HCT116 (cell line): ENCODE data around the gene ZFHX3. TPM values are rescaled to one million over a fixed set of nuclear protein-coding genes. Genes with fewer than 3 reads are reported as not detected.

Experiments used
- ATAC-seq: fragments of 200-7000 bp; cut with Tn5 transposase; 2 replicates; pipeline ENCODE4 v1.9.1; 2020; ENCODE audit warnings: mild to moderate bottlenecking, moderate library complexity
- BruUV-seq: library from RNA; stranded (reverse); fragments of 400-500 nt; replicated peaks from 2 replicates; lab custom pipeline; 2021; lab: Mats Ljungman, UMichigan
- CTCF ChIA-PET: fragments of 300-600 bp; sonication (Branson Sonifier 250); formaldehyde crosslinking; loops from one replicate; lab custom pipeline; 2021; ENCODE audit warnings: antibody characterized with exemption; lab: Charles Lee
- POLR2A ChIA-PET: fragments of 300-600, 350-600 bp; sonication (Branson Sonifier 250); formaldehyde crosslinking; loops from one replicate; lab custom pipeline; 2021; ENCODE audit warnings: antibody characterized with exemption; lab: Charles Lee
- RAD21 ChIA-PET, 2 experiments: fragments of 300-600 bp; sonication (Branson Sonifier 250); formaldehyde crosslinking; loops; one replicate each; lab custom pipeline; 2023; ENCODE audit warnings: low total read pairs in 2 of 2; ENCODE audit not compliant: uncharacterized antibody in 2 of 2, unreplicated experiment in 2 of 2, low non-redundant PET in 1 of 2; lab: Charles Lee
- DNase-seq: peaks from one replicate; pipeline ENCODE4 v3.0.0-alpha.2; 2010; ENCODE audit warnings: low read depth, low spot score
- H2AFZ ChIP-seq: fragments of 200-600 bp; shearing (Covaris generic), sonication (generic); 2 replicates; pipeline ENCODE4 v1.6.1; 2017; ENCODE audit warnings: low read depth, mixed run types, mixed read lengths, antibody characterized with exemption, low read length; ENCODE audit not compliant: poor library complexity, severe bottlenecking
- H3K27ac ChIP-seq: 2 replicates; pipeline ENCODE4 v1.5.1; 2012; ENCODE audit warnings: low read depth, low read length
- H3K27me3 ChIP-seq: fragments of 200-600 bp; sonication (generic); 2 replicates; pipeline ENCODE4 v1.6.1; 2016; ENCODE audit warnings: mixed run types, low read length, mixed read lengths; ENCODE audit not compliant: insufficient read depth
- H3K36me3 ChIP-seq, 2 experiments: fragments of 200-500 bp in 1 of 2; fragments of 200-600 bp in 1 of 2; sonication (Bioruptor generic) in 1 of 2; sonication (generic) in 1 of 2; 2 replicates each; pipeline versions ENCODE4 v1.5.1 to v1.6.1; 2014 to 2016; ENCODE audit warnings: low read length in 2 of 2, inconsistent platforms in 1 of 2, mixed read lengths in 1 of 2, mixed run types in 1 of 2; ENCODE audit not compliant: insufficient read depth in 2 of 2, control insufficient read depth in 1 of 2
- H3K4me1 ChIP-seq, 2 experiments: fragments of 200-600 bp in 1 of 2; sonication (generic) in 1 of 2; 2 replicates each; pipeline versions ENCODE4 v1.5.1 to v1.6.1; 2012 to 2017; ENCODE audit warnings: low read length in 2 of 2, inconsistent platforms in 1 of 2, mild to moderate bottlenecking in 1 of 2, mixed read lengths in 1 of 2, mixed run types in 1 of 2, moderate library complexity in 1 of 2; ENCODE audit not compliant: insufficient read depth in 2 of 2, control insufficient read depth in 1 of 2
- H3K4me2 ChIP-seq: fragments of 200-600 bp; sonication (generic); 2 replicates; pipeline ENCODE4 v1.6.1; 2017; ENCODE audit warnings: mixed run types, low read length, mixed read lengths
- H3K4me3 ChIP-seq, 2 experiments: fragments of 200-600 bp in 1 of 2; sonication (generic) in 1 of 2; replicated peaks in 1 of 2; 2 replicates each; pipeline ENCODE4 v1.5.1; 2011 to 2016; ENCODE audit warnings: low read length in 2 of 2, control low read depth in 1 of 2, low read depth in 1 of 2, mild to moderate bottlenecking in 1 of 2, mixed read lengths in 1 of 2, mixed run types in 1 of 2
- H3K79me2 ChIP-seq: fragments of 200-600 bp; sonication (generic); 2 replicates; pipeline ENCODE4 v1.6.1; 2017; ENCODE audit warnings: mild to moderate bottlenecking, mixed run types, low read length, moderate library complexity, mixed read lengths; ENCODE audit not compliant: insufficient read depth
- H3K9ac ChIP-seq: fragments of 200-600 bp; sonication (generic); 2 replicates; pipeline ENCODE4 v1.6.1; 2016; ENCODE audit warnings: low read length, mixed read lengths
- H3K9me2 ChIP-seq: fragments of 200-600 bp; sonication (generic), shearing (Covaris generic); 2 replicates; pipeline ENCODE4 v1.6.1; 2017; ENCODE audit warnings: mixed run types, mild to moderate bottlenecking, moderate library complexity; ENCODE audit not compliant: insufficient read depth
- H3K9me3 ChIP-seq, 2 experiments: fragments of 200-500 bp in 1 of 2; fragments of 200-600 bp in 1 of 2; sonication (Bioruptor generic) in 1 of 2; sonication (generic) in 1 of 2; 2 replicates each; pipeline ENCODE4 v1.6.1; 2014 to 2017; ENCODE audit warnings: low read length in 2 of 2, mixed read lengths in 2 of 2, inconsistent platforms in 1 of 2, low read depth in 1 of 2, mild to moderate bottlenecking in 1 of 2, mixed run types in 1 of 2, moderate library complexity in 1 of 2; ENCODE audit not compliant: control insufficient read depth in 1 of 2, insufficient read depth in 1 of 2
- H4K20me1 ChIP-seq: fragments of 200-600 bp; sonication (generic), shearing (Covaris generic); 2 replicates; pipeline ENCODE4 v1.6.1; 2017; ENCODE audit warnings: mixed run types, mild to moderate bottlenecking, moderate library complexity; ENCODE audit not compliant: insufficient read depth
- CBX3 ChIP-seq: IDR thresholded peaks from 2 replicates; pipeline ENCODE4 v1.6.1; 2012; ENCODE audit warnings: low read depth
- CEBPB ChIP-seq: IDR thresholded peaks from 2 replicates; pipeline ENCODE4 v1.6.1; 2012; ENCODE audit warnings: low read depth
- CTCF ChIP-seq, 3 experiments: fragments of 200-600 bp in 1 of 3; sonication (generic) in 1 of 3; IDR thresholded peaks in 2 of 3; conservative IDR thresholded peaks in 1 of 3; 2 replicates each; pipeline ENCODE4 v1.5.1; 2012 to 2017; ENCODE audit warnings: low read depth in 2 of 3, low read length in 2 of 3, antibody characterized with exemption in 1 of 3, borderline replicate concordance in 1 of 3, control low read depth in 1 of 3, mild to moderate bottlenecking in 1 of 3, mixed read lengths in 1 of 3, mixed run types in 1 of 3, moderate library complexity in 1 of 3; ENCODE audit not compliant: insufficient read depth in 1 of 3
- EGR1 ChIP-seq: IDR thresholded peaks from 2 replicates; pipeline ENCODE4 v1.6.1; 2012; ENCODE audit warnings: low read depth
- EZH2 ChIP-seq: fragments of 200-600 bp; sonication (generic); IDR thresholded peaks from 2 replicates; pipeline ENCODE4 v1.6.1; 2017; ENCODE audit warnings: antibody characterized with exemption, mixed run types
- FOSL1 ChIP-seq: IDR thresholded peaks from 2 replicates; pipeline ENCODE4 v1.6.1; 2012; ENCODE audit warnings: low read depth
- JUND ChIP-seq: IDR thresholded peaks from 2 replicates; pipeline ENCODE4 v1.6.1; 2012
- POLR2AphosphoS5 ChIP-seq: IDR thresholded peaks from 2 replicates; pipeline ENCODE4 v1.6.1; 2011; ENCODE audit warnings: mild to moderate bottlenecking, low read depth, low read length, moderate library complexity
- RAD21 ChIP-seq: IDR thresholded peaks from 2 replicates; pipeline ENCODE4 v1.6.1; 2012; ENCODE audit warnings: low read depth, mild to moderate bottlenecking
- SP1 ChIP-seq: IDR thresholded peaks from 2 replicates; pipeline ENCODE4 v1.6.1; 2012; ENCODE audit warnings: low read depth
- SRF ChIP-seq: IDR thresholded peaks from 2 replicates; pipeline ENCODE4 v1.6.1; 2012; ENCODE audit warnings: low read depth
- TCF7L2 ChIP-seq: IDR thresholded peaks from 2 replicates; pipeline ENCODE4 v1.7.0; 2011; ENCODE audit warnings: borderline replicate concordance, inconsistent platforms; ENCODE audit not compliant: insufficient read depth, insufficient read length; ENCODE audit errors: extremely low read depth
- ZBTB33 ChIP-seq: IDR thresholded peaks from 2 replicates; pipeline ENCODE4 v1.6.1; 2011; ENCODE audit warnings: mild to moderate bottlenecking, low read length, moderate library complexity; ENCODE audit not compliant: insufficient replicate concordance; ENCODE audit errors: extremely low read depth
- ZNF274 ChIP-seq: fragments of 200-500 bp; sonication (Bioruptor generic); IDR thresholded peaks from 2 replicates; pipeline ENCODE4 v1.6.1; 2014; ENCODE audit warnings: mild to moderate bottlenecking, low read depth, low read length, inconsistent platforms
- intact Hi-C: fragments of 100-400 bp; cut with micrococcal nuclease; formaldehyde crosslinking; loops from 2 replicates; pipeline ENCODE4 v1.10.0; 2022
- total RNA-seq: library from RNA; stranded (reverse); gene quantifications from one replicate; pipeline ENCODE4 v1.2.1, GENCODE V29; 2021; ENCODE audit not compliant: unreplicated experiment
- TF ChIP-seq, protein P1 (sequence below): IDR thresholded peaks from 2 replicates; pipeline ENCODE4 v1.6.1; 2012
- TF ChIP-seq, protein P2 (sequence below): IDR thresholded peaks from 2 replicates; pipeline ENCODE4 v1.6.1; 2012

The ZFHX3 gene
- total RNA-seq, 1 experiment from 2014 or later, result 6.3 TPM

DNA sequence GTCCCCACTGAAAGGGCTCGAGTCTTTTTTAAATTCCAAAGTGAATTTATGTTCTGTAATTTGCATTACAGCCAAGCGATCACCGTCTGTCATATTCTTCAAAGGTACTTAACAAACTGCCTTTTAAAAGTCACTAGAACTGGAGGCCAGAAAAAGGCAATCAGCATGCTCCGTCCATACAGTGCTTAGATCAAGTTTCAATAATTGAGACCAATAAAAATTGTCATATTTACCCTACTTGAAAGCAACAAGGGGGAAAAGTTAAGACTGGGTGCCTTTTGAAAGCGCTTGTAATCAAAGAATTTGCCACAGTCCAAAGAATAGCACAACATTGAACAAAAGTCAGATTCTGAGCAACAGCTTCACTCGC, 9.0 kb upstream of the ZFHX3 start:
- RAD21 ChIA-PET, result no interaction called here
- no peak for DNase-seq
- Histone ChIP-seq H2AFZ (no peak overlapping the region), H3K9ac (peak overlapping the region; percentile 57), H3K9me3 (no peaks in the 10 kb centered on the region), H3K4me1 (peaks cover 42 to 60% of the 10 kb centered on the region in 2 experiments), H3K36me3 (no peaks in the 10 kb centered on the region), H3K9me2 (no peaks in the 10 kb centered on the region), H3K27me3 (no peaks in the 10 kb centered on the region), H4K20me1 (no peaks in the 10 kb centered on the region), H3K4me3 (peak overlapping the region; percentile 51 to 59), H3K27ac (no peak overlapping the region), H3K79me2 (peaks cover 57% of the 10 kb centered on the region), H3K4me2 (peak overlapping the region; percentile 95)
- no peak for ATAC-seq
- TSS peak; percentile 61 for BruUV-seq
- intact Hi-C loops, result loop anchor here (10.0 kb wide), 1 partner anchor 222 kb away; no protein-coding TSS in a partner anchor
- TF ChIP-seq, protein P1, sequence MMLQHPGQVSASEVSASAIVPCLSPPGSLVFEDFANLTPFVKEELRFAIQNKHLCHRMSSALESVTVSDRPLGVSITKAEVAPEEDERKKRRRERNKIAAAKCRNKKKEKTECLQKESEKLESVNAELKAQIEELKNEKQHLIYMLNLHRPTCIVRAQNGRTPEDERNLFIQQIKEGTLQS, result no peak
- POLR2A ChIA-PET, result no interaction called here
- CTCF ChIA-PET, result no interaction called here

DNA sequence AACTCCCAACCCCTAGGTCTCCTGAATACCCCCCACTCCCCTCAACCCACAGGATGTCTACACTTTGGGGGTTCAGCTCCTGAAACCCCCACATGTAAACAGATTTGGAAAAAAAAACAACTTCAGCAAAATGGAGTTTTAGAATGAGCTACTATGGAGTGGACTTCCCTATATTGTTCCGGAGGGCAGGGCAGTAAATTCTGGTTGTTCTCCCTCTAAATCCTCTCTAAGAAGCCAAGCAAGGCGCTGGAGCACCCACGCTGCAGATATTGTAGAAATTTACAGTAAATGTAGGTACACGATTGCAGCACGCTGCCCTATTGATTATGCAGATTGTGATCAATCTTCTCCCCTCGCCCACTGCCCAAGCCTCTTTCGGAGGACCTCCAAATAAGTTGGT, 8.5 kb upstream of the ZFHX3 start:
- H4K20me1 ChIP-seq, result no peaks in the 10 kb centered on the region
- intact Hi-C loops, result loop anchor here (10.0 kb wide), 1 partner anchor 222 kb away; no protein-coding TSS in a partner anchor
- POLR2A ChIA-PET, result no interaction called here
- no peak overlapping the region for H3K9ac ChIP-seq
- no peaks in the 10 kb centered on the region for H3K9me3 ChIP-seq
- H3K36me3 ChIP-seq, result no peaks in the 10 kb centered on the region
- RAD21 ChIA-PET, result no interaction called here
- no peak overlapping the region for H3K27ac ChIP-seq
- peaks cover 61% of the 10 kb centered on the region for H3K79me2 ChIP-seq
- no peak for DNase-seq
- H3K9me2 ChIP-seq, result no peaks in the 10 kb centered on the region
- H3K4me3 ChIP-seq, result no peak overlapping the region
- ATAC-seq, result no peak
- no TSS peak for BruUV-seq
- CTCF ChIA-PET, result no interaction called here
- peak overlapping the region; percentile 95 for H3K4me2 ChIP-seq
- no peaks in the 10 kb centered on the region for H3K27me3 ChIP-seq
- H3K4me1 ChIP-seq, result peaks cover 42 to 60% of the 10 kb centered on the region in 2 experiments
- H2AFZ ChIP-seq, result no peak overlapping the region
- TF ChIP-seq CTCF (IDR thresholded peaks at IDR 0.05 in 2 of 3, conservative IDR thresholded peaks at IDR 0.05 in 1 of 3; ENCODE audit: borderline replicate concordance in 1 of 3, insufficient read depth in 1 of 3, low read depth in 2 of 3, low read length in 2 of 3) (no peak), EGR1 (no peak), ZNF274 (no peak), ZBTB33 (no peak), CBX3 (no peak), POLR2AphosphoS5 (no peak), SRF (no peak), SP1 (no peak), CEBPB (no peak), RAD21 (no peak), FOSL1 (no peak), JUND (no peak), EZH2 (no peak), TCF7L2 (no peak)
- TF ChIP-seq, protein P2, sequence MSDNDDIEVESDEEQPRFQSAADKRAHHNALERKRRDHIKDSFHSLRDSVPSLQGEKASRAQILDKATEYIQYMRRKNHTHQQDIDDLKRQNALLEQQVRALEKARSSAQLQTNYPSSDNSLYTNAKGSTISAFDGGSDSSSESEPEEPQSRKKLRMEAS, result no peak
